Measurements from ENCODE around the gene CASP9. TPM values are rescaled to one million over a fixed set of nuclear protein-coding genes. Genes with fewer than 3 reads are reported as not detected.

Gene CASP9
- total RNA-seq, 1 donor from 2014 or later: 8.5 TPM

DNA sequence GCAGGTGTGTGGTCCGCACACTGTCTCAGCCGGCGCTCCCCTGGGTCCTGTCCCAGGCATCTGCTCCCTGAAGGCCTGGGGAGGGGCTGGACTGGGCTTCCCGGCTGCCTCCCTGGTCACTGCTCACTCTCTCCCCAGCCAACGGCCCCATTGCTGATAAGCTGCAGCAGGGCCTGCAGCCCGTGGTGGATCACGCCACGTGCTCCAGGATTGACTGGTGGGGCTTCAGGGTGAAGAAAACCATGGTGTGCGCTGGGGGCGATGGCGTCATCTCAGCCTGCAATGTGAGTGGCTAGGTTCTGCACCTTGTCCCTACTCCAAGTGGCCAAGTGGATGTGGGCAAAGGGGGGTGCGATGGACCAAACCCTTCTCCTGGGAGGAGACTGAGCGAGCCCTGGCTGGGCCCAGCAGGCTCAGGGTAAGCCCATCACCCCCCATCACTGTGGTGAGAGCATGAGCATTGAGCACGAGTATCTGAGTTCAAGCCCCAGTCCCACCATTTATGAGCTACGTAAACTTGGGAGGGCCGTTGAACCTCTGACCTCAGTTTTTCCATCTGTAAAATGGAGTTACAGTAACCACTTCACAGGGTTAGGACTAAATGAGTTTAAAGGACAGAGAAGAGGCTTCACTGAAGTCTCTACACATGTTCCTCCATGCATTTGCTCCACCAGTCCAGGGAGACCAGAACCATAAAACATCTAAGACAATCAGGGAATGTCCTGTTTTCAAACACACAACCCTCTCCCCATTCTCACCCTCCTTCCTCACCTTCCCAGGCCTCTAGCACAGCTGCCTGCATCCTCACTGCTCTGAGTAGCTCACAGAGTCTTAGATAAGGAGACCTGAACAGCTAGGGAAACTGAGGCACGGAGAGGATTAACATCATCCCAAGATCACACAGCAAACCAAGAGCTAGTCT, 79.3 kb downstream of the CASP9 start:
- no peaks in the 10 kb centered on the region for H4K20me1 ChIP-seq (ENCODE audit: insufficient read depth, low read length)
- TF ChIP-seq EZH2 (IDR thresholded peaks at IDR 0.05; ENCODE audit: insufficient read depth, low read length) (no peak), CTCF (IDR thresholded peaks at IDR 0.05; ENCODE audit: insufficient read depth, low read depth, low read length) (no peak)
- H3K4me3 ChIP-seq (ENCODE audit: insufficient read depth, low read depth, low read length): no peak overlapping the region
- H3K79me2 ChIP-seq (ENCODE audit: insufficient read depth, low read length): no peaks in the 10 kb centered on the region
- H2AFZ ChIP-seq (ENCODE audit: low read depth, low read length): no peak overlapping the region
- no peaks in the 10 kb centered on the region for H3K4me1 ChIP-seq (ENCODE audit: insufficient read depth, low read length)
- H3K9me3 Mint-ChIP-seq (ENCODE audit: unreplicated experiment): no peaks in the 10 kb centered on the region
- FAIRE-seq (no peak), DNase-seq (ENCODE audit: low read depth) (no peak)
- no peak overlapping the region for H3K27ac ChIP-seq (ENCODE audit: low read depth, low read length)
- no peaks in the 10 kb centered on the region for H3K36me3 Mint-ChIP-seq (ENCODE audit: low read depth, unreplicated experiment)
- no peaks in the 10 kb centered on the region for H3K9me3 ChIP-seq (ENCODE audit: insufficient read depth, low read depth, low read length)
- H3K4me3 Mint-ChIP-seq (ENCODE audit: unreplicated experiment): no peak overlapping the region
- no peaks in the 10 kb centered on the region for H3K36me3 ChIP-seq (ENCODE audit: insufficient read depth, low read length)
- peaks cover 4% of the 10 kb centered on the region for H3K27me3 ChIP-seq (ENCODE audit: insufficient read depth, low read length)
- H3K9ac ChIP-seq (ENCODE audit: low read length): no peak overlapping the region
- H3K27me3 Mint-ChIP-seq (ENCODE audit: low read depth, unreplicated experiment): peaks cover 29% of the 10 kb centered on the region
- H3K4me1 Mint-ChIP-seq (ENCODE audit: low read depth, unreplicated experiment): no peaks in the 10 kb centered on the region
- no peak overlapping the region for H3K4me2 ChIP-seq (ENCODE audit: low read length)
- H3K27ac Mint-ChIP-seq (ENCODE audit: unreplicated experiment): no peak overlapping the region

DNA sequence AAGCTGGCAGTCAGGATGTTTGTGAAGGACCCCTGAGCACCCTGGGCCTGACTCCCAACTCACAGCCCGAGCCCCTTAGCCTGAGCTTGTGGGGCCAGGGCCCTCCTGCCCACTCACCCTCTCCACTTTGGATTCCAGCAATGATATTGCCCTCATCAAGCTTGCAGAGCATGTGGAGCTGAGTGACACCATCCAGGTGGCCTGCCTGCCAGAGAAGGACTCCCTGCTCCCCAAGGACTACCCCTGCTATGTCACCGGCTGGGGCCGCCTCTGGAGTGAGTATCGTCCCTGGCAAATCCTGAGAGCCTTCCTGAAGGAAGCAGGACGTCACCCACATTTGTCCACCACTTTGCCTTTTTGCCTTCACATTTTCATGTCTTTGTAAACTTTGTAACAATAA, 80.7 kb downstream of the CASP9 start:
- H3K79me2 ChIP-seq (ENCODE audit: insufficient read depth, low read length): no peaks in the 10 kb centered on the region
- TF ChIP-seq CTCF (IDR thresholded peaks at IDR 0.05; ENCODE audit: insufficient read depth, low read depth, low read length) (no peak), EZH2 (IDR thresholded peaks at IDR 0.05; ENCODE audit: insufficient read depth, low read length) (no peak)
- H4K20me1 ChIP-seq (ENCODE audit: insufficient read depth, low read length): no peaks in the 10 kb centered on the region
- no peaks in the 10 kb centered on the region for H3K9me3 ChIP-seq (ENCODE audit: insufficient read depth, low read depth, low read length)
- H3K27ac ChIP-seq (ENCODE audit: low read depth, low read length): no peak overlapping the region
- H2AFZ ChIP-seq (ENCODE audit: low read depth, low read length): no peak overlapping the region
- Mint-ChIP-seq H3K4me1 (ENCODE audit: low read depth, unreplicated experiment) (no peaks in the 10 kb centered on the region), H3K27me3 (ENCODE audit: low read depth, unreplicated experiment) (peaks cover 34% of the 10 kb centered on the region), H3K27ac (ENCODE audit: unreplicated experiment) (no peak overlapping the region), H3K4me3 (ENCODE audit: unreplicated experiment) (no peak overlapping the region), H3K9me3 (ENCODE audit: unreplicated experiment) (no peaks in the 10 kb centered on the region), H3K36me3 (ENCODE audit: low read depth, unreplicated experiment) (no peaks in the 10 kb centered on the region)
- no peak overlapping the region for H3K9ac ChIP-seq (ENCODE audit: low read length)
- no peaks in the 10 kb centered on the region for H3K4me1 ChIP-seq (ENCODE audit: insufficient read depth, low read length)
- H3K27me3 ChIP-seq (ENCODE audit: insufficient read depth, low read length): peaks cover 4% of the 10 kb centered on the region
- DNase-seq (ENCODE audit: low read depth) (no peak), FAIRE-seq (no peak)
- H3K36me3 ChIP-seq (ENCODE audit: insufficient read depth, low read length): no peaks in the 10 kb centered on the region
- no peak overlapping the region for H3K4me3 ChIP-seq (ENCODE audit: insufficient read depth, low read depth, low read length)
- H3K4me2 ChIP-seq (ENCODE audit: low read length): no peak overlapping the region

GRCh38 chr1:15442759-15443158, 81.3 kb downstream of the CASP9 start:
- Histone ChIP-seq H3K9me3 (ENCODE audit: insufficient read depth, low read depth, low read length) (no peaks in the 10 kb centered on the region), H4K20me1 (ENCODE audit: insufficient read depth, low read length) (no peaks in the 10 kb centered on the region), H3K4me1 (ENCODE audit: insufficient read depth, low read length) (no peaks in the 10 kb centered on the region), H3K4me2 (ENCODE audit: low read length) (no peak overlapping the region), H3K9ac (ENCODE audit: low read length) (no peak overlapping the region), H3K27ac (ENCODE audit: low read depth, low read length) (no peak overlapping the region), H3K36me3 (ENCODE audit: insufficient read depth, low read length) (no peaks in the 10 kb centered on the region), H3K27me3 (ENCODE audit: insufficient read depth, low read length) (peaks cover 4% of the 10 kb centered on the region), H2AFZ (ENCODE audit: low read depth, low read length) (no peak overlapping the region), H3K4me3 (ENCODE audit: insufficient read depth, low read depth, low read length) (no peak overlapping the region), H3K79me2 (ENCODE audit: insufficient read depth, low read length) (no peaks in the 10 kb centered on the region)
- FAIRE-seq: no peak
- peaks cover 32% of the 10 kb centered on the region for H3K27me3 Mint-ChIP-seq (ENCODE audit: low read depth, unreplicated experiment)
- H3K27ac Mint-ChIP-seq (ENCODE audit: unreplicated experiment): no peak overlapping the region
- TF ChIP-seq EZH2 (IDR thresholded peaks at IDR 0.05; ENCODE audit: insufficient read depth, low read length): no peak
- TF ChIP-seq CTCF (IDR thresholded peaks at IDR 0.05; ENCODE audit: insufficient read depth, low read depth, low read length): no peak
- no peaks in the 10 kb centered on the region for H3K36me3 Mint-ChIP-seq (ENCODE audit: low read depth, unreplicated experiment)
- H3K4me3 Mint-ChIP-seq (ENCODE audit: unreplicated experiment): no peak overlapping the region
- no peak for DNase-seq (ENCODE audit: low read depth)
- no peaks in the 10 kb centered on the region for H3K4me1 Mint-ChIP-seq (ENCODE audit: low read depth, unreplicated experiment)
- no peaks in the 10 kb centered on the region for H3K9me3 Mint-ChIP-seq (ENCODE audit: unreplicated experiment)
